Skeletal muscle satellite cell (primary cell): ENCODE results near the gene C13orf46.

ENCODE experiments used
- H3K27me3 ChIP-seq: 2 replicates; pipeline ENCODE4 v1.7.0; 2013; ENCODE audit warnings: low read length; ENCODE audit not compliant: control insufficient read depth, insufficient read depth
- H3K36me3 ChIP-seq: 2 replicates; pipeline ENCODE4 v1.7.0; 2013; ENCODE audit warnings: mild to moderate bottlenecking, control low read depth, low read length; ENCODE audit not compliant: insufficient read depth
- H3K4me1 ChIP-seq: 2 replicates; pipeline ENCODE4 v1.7.0; 2013; ENCODE audit warnings: low read length; ENCODE audit not compliant: control insufficient read depth, insufficient read depth
- H3K4me2 ChIP-seq: 2 replicates; pipeline ENCODE4 v1.7.0; 2013; ENCODE audit warnings: mild to moderate bottlenecking, low read length
- H3K4me3 ChIP-seq: 2 replicates; pipeline ENCODE4 v1.7.0; 2013; ENCODE audit warnings: low read length
- H3K9ac ChIP-seq: 2 replicates; pipeline ENCODE4 v1.7.0; 2013; ENCODE audit warnings: mild to moderate bottlenecking, low read depth, low read length, moderate library complexity
- H3K9me3 ChIP-seq: replicated peaks from 2 replicates; pipeline ENCODE4 v1.7.0; 2013; ENCODE audit warnings: mild to moderate bottlenecking, control low read depth, low read length

The C13orf46 gene

DNA sequence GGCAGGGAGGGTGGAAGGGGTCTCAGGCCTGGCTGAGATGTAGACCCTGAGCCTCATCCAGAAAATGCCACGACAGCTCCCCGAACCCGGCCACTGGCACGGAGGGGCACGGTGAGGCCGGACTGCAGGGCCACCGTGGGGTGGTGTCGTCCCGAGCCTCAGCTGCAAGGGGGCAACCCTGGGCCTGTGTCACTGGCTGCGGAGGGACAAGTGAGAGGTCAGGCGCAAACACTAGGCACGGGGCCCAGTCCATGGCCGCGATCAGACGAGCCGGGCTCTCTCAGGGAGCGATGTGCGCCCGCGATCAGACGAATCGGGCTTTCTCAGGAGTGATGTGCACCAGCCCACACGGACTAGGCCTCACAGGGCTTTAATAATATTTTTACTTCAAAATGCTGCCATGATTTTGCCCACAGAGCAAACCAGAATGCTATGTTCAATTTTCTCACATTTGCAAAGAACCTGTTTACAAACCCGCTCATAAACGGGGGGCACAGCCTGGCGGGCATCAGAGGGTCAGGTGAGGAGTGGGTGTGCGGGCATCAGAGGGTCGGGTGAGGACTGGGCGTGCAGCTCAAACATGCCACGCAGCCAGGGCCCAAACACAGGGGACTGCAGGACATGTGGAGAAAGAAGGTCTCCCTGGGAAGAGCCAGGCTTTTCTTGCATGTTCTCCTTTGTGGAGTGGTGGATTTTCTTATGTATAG lies 42.6 kb upstream of the C13orf46 start:
- Histone ChIP-seq H3K36me3 (peaks cover 72% of the 10 kb centered on the region), H3K9me3 (no peaks in the 10 kb centered on the region), H3K27me3 (no peaks in the 10 kb centered on the region), H3K4me3 (no peak overlapping the region), H3K4me1 (no peaks in the 10 kb centered on the region), H3K9ac (no peak overlapping the region), H3K4me2 (no peak overlapping the region)

- H3K4me2 ChIP-seq = no peak overlapping the region
- no peaks in the 10 kb centered on the region for H3K4me1 ChIP-seq
- no peak overlapping the region for H3K9ac ChIP-seq
- no peak overlapping the region for H3K4me3 ChIP-seq
- no peaks in the 10 kb centered on the region for H3K9me3 ChIP-seq
- H3K36me3 ChIP-seq = peaks cover 69% of the 10 kb centered on the region
- no peaks in the 10 kb centered on the region for H3K27me3 ChIP-seq
Observed at GRCh38 chr13:114015969-114016295, 42.1 kb upstream of the C13orf46 start.

DNA sequence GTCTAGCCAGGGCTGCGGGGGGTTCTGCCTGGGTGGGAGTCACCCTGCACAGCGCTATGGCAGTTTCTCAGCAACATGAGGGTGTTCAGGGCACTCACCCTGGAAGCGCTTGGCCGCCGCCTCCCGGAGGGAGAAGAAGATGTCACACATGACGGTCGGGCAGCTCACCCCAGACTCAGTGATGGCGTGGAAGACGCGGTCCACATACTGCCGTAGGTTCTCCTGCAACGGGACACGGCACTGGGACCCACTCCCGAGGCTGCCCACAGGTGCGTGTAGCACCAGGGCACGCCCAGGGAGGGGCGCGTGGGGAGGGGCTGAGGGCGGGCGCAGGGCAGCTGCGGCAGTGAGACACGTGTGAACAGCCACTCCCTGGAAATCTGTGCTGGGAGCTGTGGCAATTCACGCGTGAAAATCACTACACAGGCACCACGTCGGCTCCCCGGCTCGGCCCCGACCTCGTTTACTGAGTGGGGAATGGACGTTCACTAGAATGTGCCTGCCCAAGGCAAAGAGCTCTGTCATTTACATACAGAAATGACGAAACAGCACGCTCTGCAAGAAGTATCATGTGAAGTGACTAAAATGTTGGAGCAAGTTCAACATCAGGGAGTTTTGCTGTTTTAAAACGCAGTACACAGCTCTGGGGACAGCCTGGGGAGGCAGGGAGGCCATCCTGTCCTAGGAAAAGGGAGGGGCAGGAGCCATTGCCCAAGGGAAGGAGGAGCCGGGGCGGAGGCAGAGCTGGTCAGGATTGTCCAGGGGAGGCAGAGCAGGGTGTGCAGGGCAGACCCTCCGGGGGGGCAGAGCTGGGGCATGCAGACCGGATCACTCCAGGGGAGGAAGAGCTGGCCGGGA lies 41.5 kb upstream of the C13orf46 start:
- Histone ChIP-seq H3K9ac (no peak overlapping the region), H3K4me3 (no peak overlapping the region), H3K36me3 (peaks cover 66% of the 10 kb centered on the region), H3K4me2 (no peak overlapping the region), H3K27me3 (no peaks in the 10 kb centered on the region), H3K9me3 (no peaks in the 10 kb centered on the region), H3K4me1 (no peaks in the 10 kb centered on the region)

- H3K9ac ChIP-seq = no peak overlapping the region
- H3K27me3 ChIP-seq = no peaks in the 10 kb centered on the region
- H3K9me3 ChIP-seq = no peaks in the 10 kb centered on the region
- no peak overlapping the region for H3K4me2 ChIP-seq
- H3K4me3 ChIP-seq = no peak overlapping the region
- peaks cover 73% of the 10 kb centered on the region for H3K36me3 ChIP-seq
- no peaks in the 10 kb centered on the region for H3K4me1 ChIP-seq
Observed at GRCh38 chr13:114013952-114014629, 40.2 kb upstream of the C13orf46 start.

GRCh38 chr13:114013336-114013735 lies 39.5 kb upstream of the C13orf46 start:
- Histone ChIP-seq H3K4me2 (no peak overlapping the region), H3K9me3 (no peaks in the 10 kb centered on the region), H3K9ac (no peak overlapping the region), H3K4me3 (no peak overlapping the region), H3K27me3 (no peaks in the 10 kb centered on the region), H3K4me1 (no peaks in the 10 kb centered on the region), H3K36me3 (peaks cover 68% of the 10 kb centered on the region)

GRCh38 chr13:114012921-114013320 lies 39.0 kb upstream of the C13orf46 start:
- no peaks in the 10 kb centered on the region for H3K9me3 ChIP-seq
- H3K9ac ChIP-seq = no peak overlapping the region
- no peaks in the 10 kb centered on the region for H3K27me3 ChIP-seq
- no peaks in the 10 kb centered on the region for H3K4me1 ChIP-seq
- H3K4me2 ChIP-seq = no peak overlapping the region
- peaks cover 64% of the 10 kb centered on the region for H3K36me3 ChIP-seq
- H3K4me3 ChIP-seq = no peak overlapping the region

GRCh38 chr13:114012141-114012540 lies 38.3 kb upstream of the C13orf46 start:
- H3K36me3 ChIP-seq = peaks cover 61% of the 10 kb centered on the region
- H3K4me3 ChIP-seq = no peak overlapping the region
- H3K9me3 ChIP-seq = no peaks in the 10 kb centered on the region
- H3K4me2 ChIP-seq = no peak overlapping the region
- no peaks in the 10 kb centered on the region for H3K27me3 ChIP-seq
- no peak overlapping the region for H3K9ac ChIP-seq
- no peaks in the 10 kb centered on the region for H3K4me1 ChIP-seq

DNA sequence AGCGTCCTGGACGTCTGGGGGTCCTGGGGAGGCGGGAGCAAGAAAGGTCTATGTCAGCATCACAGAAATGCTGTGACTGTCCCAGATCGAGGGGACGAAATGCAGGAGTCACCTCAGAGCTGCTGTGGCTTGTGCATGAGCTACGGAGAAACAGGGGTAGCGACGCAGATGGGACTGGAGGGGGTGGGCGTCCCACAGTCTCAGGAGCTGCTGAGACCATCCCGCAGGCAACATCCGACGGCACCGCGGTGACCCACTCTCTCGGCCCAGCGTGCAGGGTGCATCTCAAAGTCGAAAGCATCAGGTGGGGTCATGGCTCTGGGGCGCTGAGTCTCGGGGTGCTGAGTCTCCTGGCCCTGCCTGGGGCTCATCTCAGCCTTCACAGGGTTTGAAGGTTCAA lies 37.4 kb upstream of the C13orf46 start:
- no peaks in the 10 kb centered on the region for H3K4me1 ChIP-seq
- no peaks in the 10 kb centered on the region for H3K9me3 ChIP-seq
- H3K4me3 ChIP-seq = no peak overlapping the region
- peaks cover 52% of the 10 kb centered on the region for H3K36me3 ChIP-seq
- H3K9ac ChIP-seq = no peak overlapping the region
- no peaks in the 10 kb centered on the region for H3K27me3 ChIP-seq
- no peak overlapping the region for H3K4me2 ChIP-seq

DNA sequence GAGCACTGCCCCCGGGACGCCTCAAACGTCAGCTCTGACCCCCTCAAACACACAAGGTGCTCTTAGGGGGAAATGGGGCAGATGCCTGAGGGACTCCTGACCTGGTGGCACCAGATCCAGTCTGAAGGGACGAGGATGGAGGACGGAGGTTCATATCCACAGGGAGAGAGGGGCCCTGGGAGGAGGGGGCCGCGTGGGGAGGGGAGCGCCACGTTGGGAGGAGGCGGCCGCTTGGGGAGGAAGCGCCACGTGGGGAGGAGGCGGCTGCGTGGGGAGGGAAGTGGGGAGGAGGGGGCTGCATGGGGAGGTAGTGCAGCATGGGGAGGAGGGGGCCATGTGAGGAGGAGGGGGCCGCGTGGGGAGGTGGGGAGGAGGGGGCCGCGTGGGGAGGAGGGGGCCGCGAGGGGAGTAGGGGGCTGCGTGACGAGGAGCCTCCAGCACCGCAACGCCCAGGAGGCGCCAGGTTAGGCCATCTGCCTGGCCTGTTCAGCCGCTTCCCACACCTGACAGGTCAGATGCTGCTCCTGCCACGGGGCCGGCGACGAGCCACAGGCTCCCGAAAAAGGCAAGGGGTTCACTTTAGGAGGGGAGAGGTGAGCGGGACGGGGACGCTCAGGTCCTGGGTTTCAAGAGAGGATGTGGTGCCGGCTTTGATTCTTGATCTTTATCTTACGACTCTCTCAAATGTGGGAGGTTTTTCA lies 36.7 kb upstream of the C13orf46 start:
- Histone ChIP-seq H3K4me3 (no peak overlapping the region), H3K4me2 (no peak overlapping the region), H3K4me1 (no peaks in the 10 kb centered on the region), H3K36me3 (peaks cover 46% of the 10 kb centered on the region), H3K27me3 (no peaks in the 10 kb centered on the region), H3K9me3 (no peaks in the 10 kb centered on the region), H3K9ac (no peak overlapping the region)

GRCh38 chr13:114009590-114010400 lies 35.9 kb upstream of the C13orf46 start:
- Histone ChIP-seq H3K4me3 (no peak overlapping the region), H3K36me3 (peaks cover 38% of the 10 kb centered on the region), H3K27me3 (no peaks in the 10 kb centered on the region), H3K4me2 (no peak overlapping the region), H3K9me3 (no peaks in the 10 kb centered on the region), H3K4me1 (peaks cover 6% of the 10 kb centered on the region), H3K9ac (no peak overlapping the region)
